ENCODE data around the gene CCZ1. TPM values are rescaled to one million over a fixed set of nuclear protein-coding genes. Genes with fewer than 3 reads are reported as not detected.
"Not testable (repeated sequence)": the region's sequence is repeated elsewhere in the genome, so short reads cannot be mapped to it uniquely, and the experiment has no call there.

Gene CCZ1
- 10 to 100 TPM; 26.5 to 58.3 (median 37.0) TPM for polyA plus RNA-seq

DNA sequence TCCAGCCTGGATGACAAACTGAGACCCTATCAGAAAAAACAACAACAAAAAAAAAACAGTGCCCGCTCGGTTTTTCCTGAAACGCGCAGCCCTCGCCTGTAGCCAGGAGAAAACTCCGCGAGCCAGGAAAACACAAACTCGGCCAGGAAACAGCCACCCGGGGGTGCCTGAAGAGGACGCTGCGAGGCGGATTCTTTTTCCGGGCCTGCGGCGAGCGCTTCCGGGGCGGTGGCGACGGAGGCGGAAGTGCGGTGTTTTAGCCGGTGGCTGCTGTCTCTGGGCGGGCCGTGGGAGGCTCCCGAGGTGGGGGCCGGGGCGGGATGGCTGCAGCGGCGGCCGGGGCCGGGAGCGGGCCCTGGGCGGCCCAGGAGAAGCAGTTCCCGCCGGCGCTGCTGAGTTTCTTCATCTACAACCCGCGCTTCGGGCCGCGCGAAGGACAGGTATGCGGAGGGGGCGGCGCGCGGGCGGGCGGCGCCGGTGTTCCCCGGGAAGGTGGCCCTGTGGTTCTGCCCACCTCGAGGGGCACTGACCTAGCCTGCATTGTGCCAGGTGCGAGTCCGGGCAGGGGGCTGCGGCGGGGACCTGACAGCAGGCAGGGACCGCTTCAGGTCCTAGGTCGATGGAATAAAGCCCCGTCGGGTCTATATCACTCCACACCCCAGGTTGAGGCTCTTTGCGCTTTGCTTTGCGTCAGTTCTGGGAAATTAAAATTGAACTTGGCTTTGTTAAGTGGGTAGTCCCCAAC is at the start of gene CCZ1:
TSS of gene CCZ1 (plus strand) at position 254 of the 745 bp plus-strand sequence. CDS start at position 321, 67 bp downstream.
- not testable (repeated sequence) for H3K27ac ChIP-seq (ENCODE audit: low read depth, low read length)
- 0 to 1% (median 0%) methylated on average over 10 to 20 of the region's 64 CpGs for WGBS, 3 donors

DNA sequence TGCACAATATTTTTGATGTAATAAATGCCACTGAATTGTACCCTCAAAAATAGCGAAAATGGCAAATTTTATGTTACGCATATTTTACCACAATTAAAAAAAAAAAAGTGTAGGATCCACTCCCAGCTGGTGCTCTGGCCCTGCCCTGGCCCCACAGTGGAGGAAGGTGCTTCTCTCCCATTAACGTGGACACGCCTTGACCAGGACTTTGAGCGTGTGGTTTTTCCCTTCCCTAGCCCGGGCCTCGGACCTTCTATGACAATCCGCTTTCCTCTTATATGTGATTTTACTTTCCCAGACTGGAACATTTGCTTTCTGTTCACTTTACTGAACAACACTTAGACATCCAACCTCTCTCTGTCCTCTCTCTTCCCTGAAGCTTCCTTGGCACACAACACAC is 47.6 kb upstream of the CCZ1 start:
- 89 to 95% (median 93%) methylated on average over 8 of the region's 8 CpGs for WGBS, 3 donors
- H3K27ac ChIP-seq (ENCODE audit: low read depth, low read length) = no peak overlapping the region

DNA sequence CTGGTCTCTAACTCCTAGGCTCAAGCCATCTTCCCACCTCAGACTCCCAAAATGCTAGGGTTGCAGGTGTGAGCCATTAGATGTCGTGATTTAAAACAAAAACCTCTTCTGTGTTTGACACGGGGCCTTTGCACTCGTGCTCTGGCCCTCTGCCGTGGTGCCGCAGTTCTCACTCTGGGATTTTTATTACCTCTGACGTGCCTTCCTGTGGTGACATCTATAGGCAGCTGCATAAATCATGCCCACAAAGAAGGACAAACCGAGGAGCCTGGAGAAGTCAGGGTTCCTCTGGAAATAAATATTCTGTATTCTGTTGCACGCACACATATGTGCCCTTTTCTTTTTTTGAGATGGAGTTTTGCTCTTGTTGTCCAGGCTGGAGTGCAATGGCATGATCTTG is 43.8 kb upstream of the CCZ1 start:
- 76 to 89% (median 88%) methylated on average over 8 of the region's 8 CpGs for WGBS, 3 donors
- no peak overlapping the region for H3K27ac ChIP-seq (ENCODE audit: low read depth, low read length)

DNA sequence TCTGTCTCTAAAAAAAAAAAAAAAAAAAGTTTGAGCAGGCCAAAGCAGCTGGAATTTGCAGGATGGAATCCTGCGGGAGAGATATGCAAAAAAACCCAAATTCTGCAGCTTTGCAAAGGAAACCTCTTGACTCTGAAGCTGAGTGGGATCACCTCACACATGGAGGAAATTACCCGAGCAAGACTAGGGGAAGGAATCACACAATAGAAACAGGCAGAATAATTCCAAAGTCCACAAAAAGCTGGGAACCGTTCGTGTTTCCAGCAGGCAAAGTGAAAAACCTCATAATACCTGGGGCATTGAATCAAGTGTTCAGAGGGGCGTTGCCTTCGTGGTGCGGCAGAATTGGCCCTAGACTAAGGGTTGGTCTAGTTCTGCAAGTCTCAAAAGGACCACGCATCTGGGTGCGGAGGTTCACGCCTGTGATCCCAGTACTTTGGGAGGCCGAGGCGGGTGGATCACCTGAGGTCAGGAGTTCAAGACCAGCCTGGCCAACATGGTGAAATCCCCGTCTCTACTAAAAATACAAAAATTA is 41.4 kb upstream of the CCZ1 start:
- WGBS, 3 donors = 75 to 80% (median 80%) methylated on average over 13 of the region's 13 CpGs
- H3K27ac ChIP-seq (ENCODE audit: low read depth, low read length) = not testable (repeated sequence)

DNA sequence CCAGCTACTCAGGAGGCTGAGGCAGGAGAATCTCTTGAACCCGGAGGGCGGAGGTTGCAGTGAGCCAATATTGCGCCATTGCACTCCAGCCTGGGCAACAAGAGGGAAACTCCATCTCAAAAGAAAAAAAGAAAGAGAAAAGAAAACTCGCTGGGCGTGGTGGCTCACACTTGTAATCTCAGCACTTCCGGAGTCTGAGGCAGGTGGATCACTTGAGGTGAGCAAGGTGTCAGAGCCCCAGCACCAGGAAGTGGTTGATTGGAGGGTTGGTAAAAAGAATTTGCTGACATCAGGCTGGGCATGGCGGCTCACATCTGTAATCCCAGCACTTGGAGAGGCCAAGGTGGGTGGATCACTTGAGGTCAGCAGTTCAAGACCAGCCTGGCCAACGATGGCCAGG is 40.0 kb upstream of the CCZ1 start:
- WGBS, 3 donors = 78 to 84% (median 83%) methylated on average over 8 of the region's 8 CpGs
- H3K27ac ChIP-seq (ENCODE audit: low read depth, low read length) = not testable (repeated sequence)

DNA sequence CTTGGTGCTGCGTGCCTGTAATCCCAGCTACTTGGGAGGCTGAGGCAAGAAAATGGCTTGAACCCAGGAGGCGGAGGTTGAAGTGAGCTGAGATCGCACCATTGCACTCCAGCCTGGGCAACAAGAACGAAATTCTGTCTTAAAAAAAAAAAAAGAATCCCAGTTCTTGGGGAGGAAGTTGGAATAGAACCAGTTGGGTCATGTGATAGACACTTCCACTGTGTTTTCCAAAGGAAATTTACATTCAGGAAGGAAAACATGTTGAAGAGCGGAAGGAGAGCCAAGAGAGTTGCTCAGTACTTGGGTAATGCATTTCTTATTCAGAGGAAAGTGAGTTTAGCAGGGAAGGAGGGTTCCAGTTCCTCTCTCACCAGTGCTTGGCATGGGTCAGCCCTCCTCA is 37.3 kb upstream of the CCZ1 start:
- 83 to 84% (median 84%) methylated on average over 5 of the region's 5 CpGs for WGBS, 3 donors
- H3K27ac ChIP-seq (ENCODE audit: low read depth, low read length) = not testable (repeated sequence)

DNA sequence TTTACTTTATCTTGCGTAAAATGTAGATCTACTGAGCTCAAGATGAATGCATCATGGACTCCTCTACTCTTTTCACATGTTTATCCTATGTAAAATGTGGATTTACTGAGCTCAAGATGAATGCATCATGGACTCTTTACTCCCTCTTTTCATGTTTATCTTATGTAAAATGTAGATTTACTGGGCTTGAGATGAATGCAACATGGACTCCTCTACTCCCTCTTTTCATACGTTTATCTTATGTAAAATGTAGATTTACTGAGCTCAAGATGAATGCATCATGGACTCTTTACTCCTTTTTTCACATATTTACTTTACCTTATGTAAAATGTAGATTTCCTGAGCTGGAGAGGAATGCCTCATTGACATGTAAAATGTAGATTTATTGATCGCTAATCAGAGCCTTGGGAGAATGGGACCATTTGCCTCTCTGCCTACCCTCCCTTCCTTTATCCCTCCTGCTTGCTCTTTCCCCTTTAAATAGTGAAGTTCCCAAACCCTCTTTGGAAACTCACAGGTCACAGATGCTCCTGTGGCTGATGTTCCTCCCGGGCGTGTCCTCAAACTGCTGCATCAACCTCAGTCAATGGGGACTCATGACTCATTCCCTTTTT is 35.7 kb upstream of the CCZ1 start:
- WGBS, 3 donors = 84 to 89% (median 85%) methylated on average over 5 of the region's 5 CpGs

DNA sequence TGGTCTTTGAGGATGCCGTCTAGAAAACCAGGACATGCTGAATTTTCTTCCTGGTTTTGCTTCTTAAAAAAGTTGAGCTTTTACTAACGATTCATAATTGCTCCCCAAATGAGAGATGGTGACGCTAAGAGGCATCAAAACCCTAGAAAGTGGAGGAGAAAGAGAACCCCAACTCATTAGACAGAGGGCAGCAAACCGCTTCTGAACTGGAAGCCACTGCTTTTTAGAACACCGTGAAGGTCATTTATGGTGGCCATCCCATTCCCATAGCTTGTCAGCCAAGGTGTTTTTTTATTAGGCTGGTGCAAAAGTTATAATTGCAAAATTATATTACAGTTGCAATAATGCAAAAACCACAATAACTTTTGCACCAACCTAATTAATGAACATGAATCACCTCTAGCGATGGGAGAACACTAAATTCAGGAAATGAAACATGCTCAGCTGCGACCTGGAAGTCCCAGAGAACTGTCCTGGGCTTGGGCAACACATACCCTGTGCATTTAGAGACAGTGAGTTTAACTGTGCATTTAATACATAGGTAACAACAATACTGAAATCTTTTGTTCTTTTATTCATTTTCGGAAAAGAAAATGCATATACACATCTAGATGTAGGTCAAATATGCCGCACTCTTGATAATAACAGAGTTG is 33.1 kb upstream of the CCZ1 start:
- H3K27ac ChIP-seq (ENCODE audit: low read depth, low read length) = not testable (repeated sequence)
- 58 to 68% (median 60%) methylated on average over 8 to 9 of the region's 9 CpGs for WGBS, 3 donors

More for the DNA sequence above, 35.7 kb upstream of the CCZ1 start:
- not testable (repeated sequence) for H3K27ac ChIP-seq (ENCODE audit: low read depth, low read length)

DNA sequence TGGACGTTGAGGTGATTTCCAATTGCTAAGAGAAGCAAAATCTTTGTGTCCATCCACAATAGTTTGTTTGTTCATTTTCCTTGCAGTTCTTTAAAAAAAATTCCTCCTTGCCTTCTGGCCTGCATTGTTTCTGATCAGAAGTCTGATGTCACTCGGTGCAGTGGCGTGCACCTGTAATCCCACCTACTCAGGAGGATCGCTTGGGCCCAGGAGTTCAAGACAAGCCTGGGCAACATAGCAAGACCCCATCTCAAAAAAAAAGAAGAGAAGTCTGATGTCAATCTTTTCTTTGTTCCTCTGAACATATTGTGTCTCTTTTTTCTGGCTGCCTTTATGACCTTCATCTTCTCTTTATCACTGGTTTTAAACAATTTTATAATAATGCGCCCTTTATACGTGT is 31.5 kb upstream of the CCZ1 start:
- H3K27ac ChIP-seq (ENCODE audit: low read depth, low read length) = no peak overlapping the region
- WGBS, 3 donors = 81 to 95% (median 94%) methylated on average over 6 of the region's 6 CpGs

DNA sequence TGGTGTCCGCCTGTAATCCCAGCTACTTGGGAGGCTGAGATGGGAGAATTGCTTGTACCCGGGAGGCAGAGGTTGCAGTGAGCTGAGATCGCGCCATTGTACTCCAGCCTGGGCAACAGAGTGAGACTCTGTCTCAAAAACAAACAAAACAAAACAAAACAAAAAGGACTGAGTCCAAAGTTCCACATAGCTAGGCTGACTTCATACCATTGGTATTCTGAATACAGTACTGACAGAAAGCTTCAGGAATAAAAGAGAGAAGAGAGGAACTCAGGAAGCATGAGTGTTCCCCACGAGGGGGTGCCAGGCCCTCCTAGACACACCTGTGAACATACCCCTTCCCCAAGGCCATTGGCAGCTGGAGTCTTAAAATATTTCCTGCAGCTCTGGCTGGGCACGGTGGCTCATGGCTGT is 29.6 kb upstream of the CCZ1 start:
- not testable (repeated sequence) for H3K27ac ChIP-seq (ENCODE audit: low read depth, low read length)
- WGBS, 3 donors = 56 to 89% (median 76%) methylated on average over 6 of the region's 6 CpGs

DNA sequence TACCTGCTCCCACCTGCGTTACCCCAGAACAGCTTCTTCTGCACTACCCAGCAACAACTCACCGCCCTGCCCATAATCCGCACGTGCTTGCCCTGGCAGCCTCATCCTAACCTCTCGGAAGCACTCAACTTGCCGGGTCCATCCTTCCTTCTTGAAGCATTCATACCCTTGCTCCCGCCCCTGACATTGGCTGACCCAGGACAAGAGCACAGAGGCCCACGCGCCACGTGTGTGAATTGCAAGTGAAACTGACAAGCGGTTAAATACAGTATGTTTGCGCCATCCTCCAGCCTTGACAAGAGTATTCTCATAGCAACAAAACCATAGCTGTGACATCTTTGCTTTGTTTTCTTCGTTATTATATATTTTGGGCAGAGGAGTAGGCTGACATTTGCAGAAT is 28.8 kb upstream of the CCZ1 start:
- H3K27ac ChIP-seq (ENCODE audit: low read depth, low read length) = no peak overlapping the region
- WGBS, 3 donors = 88 to 92% (median 91%) methylated on average over 13 of the region's 13 CpGs

DNA sequence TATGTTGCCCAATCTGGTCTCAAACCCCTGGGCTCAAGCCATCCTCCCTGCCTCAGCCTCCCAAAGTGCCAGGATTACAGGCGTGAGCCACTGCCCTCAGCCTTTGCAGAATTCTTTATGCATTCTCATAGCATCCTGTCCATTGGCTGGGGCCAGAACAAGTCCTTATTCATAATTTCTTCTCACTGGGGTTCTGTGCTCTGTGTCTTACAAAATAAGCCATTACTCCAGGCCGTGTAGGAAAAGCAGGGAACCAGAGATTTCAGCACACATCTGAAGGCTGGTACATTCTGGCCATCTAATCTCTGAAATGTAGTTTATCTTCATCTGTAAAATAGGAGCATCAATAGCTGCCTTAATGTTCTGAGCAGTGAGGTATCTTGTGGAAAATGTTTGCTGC is 28.2 kb upstream of the CCZ1 start:
- 75 to 87% (median 84%) methylated on average over 2 of the region's 2 CpGs for WGBS, 3 donors
- H3K27ac ChIP-seq (ENCODE audit: low read depth, low read length) = no peak overlapping the region

DNA sequence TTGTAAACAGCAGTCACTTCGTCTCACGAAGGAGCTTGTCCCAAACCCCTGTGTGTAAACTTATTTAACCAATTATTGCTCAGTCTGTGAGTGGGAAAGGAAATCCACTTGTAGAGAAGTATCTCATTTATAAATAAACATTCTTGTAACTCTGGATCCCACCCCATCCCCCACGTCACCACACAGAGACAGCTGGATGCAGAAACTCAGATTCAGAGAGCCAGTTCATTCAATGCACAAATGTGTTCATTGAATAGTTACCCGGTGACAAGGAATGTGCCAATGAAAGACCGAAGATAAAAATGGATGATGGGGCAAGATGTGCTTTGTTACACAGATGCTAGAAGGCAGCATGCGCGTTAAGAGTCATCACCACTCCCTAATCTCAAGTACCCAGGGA is 26.2 kb upstream of the CCZ1 start:
- H3K27ac ChIP-seq (ENCODE audit: low read depth, low read length) = no peak overlapping the region
- 43 to 73% (median 69%) methylated on average over 7 of the region's 7 CpGs for WGBS, 3 donors

DNA sequence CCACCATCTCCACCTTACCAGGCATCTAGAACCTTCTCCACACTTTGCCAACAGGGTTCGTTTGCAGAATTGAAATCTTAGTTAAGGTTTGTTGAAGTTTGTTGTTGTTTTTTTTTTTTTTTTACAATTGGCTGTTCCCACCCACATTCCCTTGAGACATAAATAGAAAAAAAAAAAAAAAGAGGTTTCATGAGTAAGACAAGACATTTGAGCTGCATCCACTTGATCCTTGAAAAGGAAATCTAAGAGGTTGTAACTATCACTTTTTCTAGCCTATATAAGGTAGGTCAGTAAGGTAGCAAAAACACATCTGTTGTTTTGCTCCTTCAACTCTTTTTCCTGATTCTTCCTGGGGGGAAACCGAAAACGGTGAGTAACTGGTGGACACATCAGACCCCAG is 18.9 kb upstream of the CCZ1 start:
- WGBS, 3 donors = 70 to 89% (median 72%) methylated on average over 3 of the region's 3 CpGs
- not testable (repeated sequence) for H3K27ac ChIP-seq (ENCODE audit: low read depth, low read length)

DNA sequence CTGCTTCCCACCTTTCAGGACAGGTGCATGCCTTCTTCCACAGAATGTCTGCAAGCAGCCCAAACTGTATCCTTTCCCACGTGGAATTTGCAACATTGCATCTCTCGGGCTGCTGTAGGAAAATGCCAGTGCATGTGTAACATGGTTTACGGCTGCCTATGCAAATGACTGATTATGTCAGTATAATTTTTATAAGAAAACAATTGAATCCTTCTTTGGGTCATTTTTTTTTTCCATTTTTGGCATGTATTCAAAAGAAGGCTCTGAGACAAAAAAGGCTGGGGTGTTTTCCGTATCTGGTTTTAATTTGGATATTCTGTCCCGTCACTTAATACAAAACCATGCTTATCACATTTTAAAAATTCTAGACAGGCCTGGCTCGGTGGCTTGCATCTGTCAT is 18.4 kb upstream of the CCZ1 start:
- H3K27ac ChIP-seq (ENCODE audit: low read depth, low read length) = not testable (repeated sequence)
- WGBS, 3 donors = 77 to 85% (median 83%) methylated on average over 6 of the region's 6 CpGs

DNA sequence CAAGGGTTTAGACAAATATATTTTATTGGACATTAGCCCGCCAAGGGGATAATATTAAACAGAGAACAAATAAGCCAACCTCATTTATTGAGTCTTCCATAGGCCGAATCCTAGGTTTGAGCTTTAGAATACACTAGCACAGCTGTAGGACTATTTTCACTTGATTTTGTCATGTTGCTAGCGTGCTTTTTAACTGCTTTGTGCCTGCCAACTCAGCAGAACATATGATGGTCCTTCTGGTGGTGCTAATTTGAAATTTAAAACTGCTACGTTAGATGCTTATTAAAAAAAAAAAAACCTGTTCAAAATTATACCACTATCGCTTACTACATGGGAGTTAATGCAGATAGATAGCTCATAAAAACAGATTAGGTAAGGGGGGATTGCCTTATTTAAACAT is 14.1 kb upstream of the CCZ1 start:
- H3K27ac ChIP-seq (ENCODE audit: low read depth, low read length) = not testable (repeated sequence)
- WGBS, 3 donors = 94 to 96% (median 94%) methylated on average over 5 of the region's 5 CpGs

DNA sequence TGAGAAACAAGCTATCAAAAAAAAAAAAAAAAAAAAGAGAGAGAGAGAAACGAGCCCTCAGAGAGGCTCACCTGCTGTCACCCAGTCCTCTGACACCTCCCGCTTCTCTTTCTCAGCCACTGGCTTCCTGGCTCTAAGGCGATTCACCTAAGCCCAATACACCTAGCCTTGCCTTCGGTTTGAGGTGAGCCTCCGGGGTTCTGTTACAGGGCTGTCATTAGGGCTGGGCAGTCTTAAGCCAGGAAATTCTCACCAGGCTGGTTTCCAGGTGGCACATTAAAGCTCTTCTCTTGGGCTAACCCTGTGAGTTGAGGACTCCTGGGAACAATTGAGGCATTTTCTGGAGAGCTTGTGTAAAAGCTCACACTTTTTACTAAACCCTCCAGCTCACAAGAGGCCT is 10.5 kb upstream of the CCZ1 start:
- WGBS, 3 donors = 81 to 93% (median 90%) methylated on average over 5 of the region's 5 CpGs
- H3K27ac ChIP-seq (ENCODE audit: low read depth, low read length) = not testable (repeated sequence)

DNA sequence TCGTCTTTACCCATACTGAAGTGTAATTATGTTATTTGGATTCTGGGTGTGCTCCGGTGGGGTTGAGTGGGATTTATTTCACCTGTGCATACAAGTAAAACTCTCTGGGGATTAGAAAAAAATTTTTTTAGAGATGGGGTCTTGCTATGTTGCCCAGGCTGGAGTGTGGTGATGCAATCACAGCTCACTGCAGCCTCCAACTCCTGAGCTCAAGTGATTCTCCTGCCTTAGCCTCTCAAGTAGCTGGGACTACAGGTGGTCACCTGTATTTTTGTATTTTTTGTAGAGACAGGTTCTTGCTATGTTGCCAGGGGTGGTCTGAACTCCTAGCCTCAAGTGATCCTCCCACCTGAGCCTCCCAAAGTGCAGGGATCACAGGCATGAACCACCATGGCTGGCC is 8.3 kb upstream of the CCZ1 start:
- WGBS, 3 donors = 84 to 93% (median 91%) methylated on average over 2 of the region's 2 CpGs

DNA sequence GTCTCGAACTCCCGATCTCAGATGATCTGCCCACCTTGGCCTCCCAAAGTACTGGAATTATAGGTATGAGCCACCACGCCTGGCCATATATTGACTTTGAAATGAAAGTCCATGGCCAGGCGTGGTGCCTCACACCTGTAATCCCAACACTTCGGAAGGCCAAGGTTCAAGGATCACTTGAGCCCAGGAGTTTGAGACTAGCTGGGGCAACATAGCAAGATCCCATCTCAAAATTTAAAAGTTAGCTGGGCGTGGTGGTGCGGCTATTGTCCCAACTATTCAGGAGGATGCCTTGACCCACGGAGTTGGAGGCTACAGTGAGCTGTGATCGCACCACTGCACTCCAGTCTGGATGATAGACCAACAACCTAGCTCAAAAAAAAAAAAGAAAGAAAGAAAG is 6.0 kb upstream of the CCZ1 start:
- WGBS, 3 donors = 92 to 99% (median 95%) methylated on average over 9 of the region's 9 CpGs
- no peak overlapping the region for H3K27ac ChIP-seq (ENCODE audit: low read depth, low read length)

More for the DNA sequence above, 8.3 kb upstream of the CCZ1 start:
- not testable (repeated sequence) for H3K27ac ChIP-seq (ENCODE audit: low read depth, low read length)
